Stomach (tissue), 9 donors: ENCODE results near the gene PHYHD1. TPM values are rescaled to one million over a fixed set of nuclear protein-coding genes. Genes with fewer than 3 reads are reported as not detected.
A peak's percentile ranks its signal among the peaks of the same experiment; 100 is the strongest.

Experiments used
- DNase-seq, 2 donors: peaks; one replicate each; pipeline versions ENCODE4 v3.0.0 to v3.0.0-alpha.2; 2013 to 2019
- H3K27ac ChIP-seq, 5 donors: fragments of 200-600 bp in 4 of 5; sonication (generic) in 4 of 5; one replicate each; pipeline ENCODE4 v1.5.1; 2013 to 2019; ENCODE audit warnings: mild to moderate bottlenecking in 1 of 5, moderate library complexity in 1 of 5
- H3K27me3 ChIP-seq, 3 donors: fragments of 200-600 bp; sonication (generic); one replicate each; pipeline ENCODE4 v1.5.1; 2017 to 2019; ENCODE audit warnings: mixed run types in 1 of 3
- H3K36me3 ChIP-seq, 4 donors: fragments of 200-600 bp; sonication (generic); 1 replicate in 3 of 4; 2 replicates in 1 of 4; pipeline ENCODE4 v1.5.1; 2016 to 2019
- H3K4me1 ChIP-seq, 4 donors: fragments of 200-600 bp; sonication (generic); one replicate each; pipeline ENCODE4 v1.5.1; 2016 to 2019
- H3K4me3 ChIP-seq, 4 donors: fragments of 200-600 bp; sonication (generic) in 3 of 4; one replicate each; pipeline ENCODE4 v1.5.1; 2016 to 2019; ENCODE audit warnings: mild to moderate bottlenecking in 1 of 4
- H3K9me3 ChIP-seq, 4 donors: fragments of 200-600 bp; sonication (generic); one replicate each; pipeline ENCODE4 v1.5.1; 2016 to 2019
- EP300 ChIP-seq: sonication (generic); formaldehyde crosslinking; IDR thresholded peaks from one replicate; pipeline ENCODE4 v1.6.1; 2017; ENCODE audit warnings: antibody characterized with exemption
- POLR2A ChIP-seq, 4 donors: fragments of 450-650 bp; IDR thresholded peaks; one replicate each; pipeline ENCODE4 v1.6.1; 2016; ENCODE audit warnings: antibody characterized with exemption in 4 of 4, control low read depth in 2 of 4, mild to moderate bottlenecking in 1 of 4, moderate library complexity in 1 of 4
- POLR2AphosphoS5 ChIP-seq, 3 donors: sonication (generic); formaldehyde crosslinking; IDR thresholded peaks; one replicate each; pipeline ENCODE4 v1.6.1; 2016; ENCODE audit warnings: antibody characterized with exemption in 3 of 3
- WGBS, 5 donors: extraction: QIAGEN DNeasy Blood & Tissue Kit in 3 of 5; methylation state at CpG; one replicate each; pipeline versions ENCODE4 v1.1.5 to v1.1.7; 2013 to 2018; 5-methylcytosine and 5-hydroxymethylcytosine counted together
- intact Hi-C: fragments of 100-400 bp; cut with DNase I; formaldehyde crosslinking; loops from one replicate; pipeline ENCODE4 v1.15.1; 2023; ENCODE audit warnings: low total_unique reads
- polyA plus RNA-seq, 3 donors: library from polyadenylated mRNA; stranded (reverse); fragments of 200-250 nt; gene quantifications; one replicate each; pipeline ENCODE4 v1.2.3, GENCODE V29; 2013
- total RNA-seq, 5 donors: library from RNA; depleted of rRNA; stranded (reverse); fragments of >200 nt; gene quantifications; one replicate each; pipeline versions ENCODE4 v1.1.0 to v1.2.3, GENCODE V29; 2014 to 2016
- TF ChIP-seq, protein P1 (sequence below), 7 experiments: fragments of 450-650 bp in 4 of 7; fragments of 200-600 bp in 3 of 7; sonication (generic) in 3 of 7; IDR thresholded peaks; one replicate each; pipeline ENCODE4 v1.5.1; 2016 to 2019; ENCODE audit warnings: antibody characterized with exemption in 7 of 7, control low read depth in 2 of 7, mild to moderate bottlenecking in 1 of 7
- donor health status: healthy with polysubstance abuse.
- donor health status: Bipolar disorder and iron deficiency.
- donor health status: healthy.

The PHYHD1 gene
- total and polyA plus RNA-seq, 8 donors: 1.4 to 55.8 (median 30.7) TPM

DNA sequence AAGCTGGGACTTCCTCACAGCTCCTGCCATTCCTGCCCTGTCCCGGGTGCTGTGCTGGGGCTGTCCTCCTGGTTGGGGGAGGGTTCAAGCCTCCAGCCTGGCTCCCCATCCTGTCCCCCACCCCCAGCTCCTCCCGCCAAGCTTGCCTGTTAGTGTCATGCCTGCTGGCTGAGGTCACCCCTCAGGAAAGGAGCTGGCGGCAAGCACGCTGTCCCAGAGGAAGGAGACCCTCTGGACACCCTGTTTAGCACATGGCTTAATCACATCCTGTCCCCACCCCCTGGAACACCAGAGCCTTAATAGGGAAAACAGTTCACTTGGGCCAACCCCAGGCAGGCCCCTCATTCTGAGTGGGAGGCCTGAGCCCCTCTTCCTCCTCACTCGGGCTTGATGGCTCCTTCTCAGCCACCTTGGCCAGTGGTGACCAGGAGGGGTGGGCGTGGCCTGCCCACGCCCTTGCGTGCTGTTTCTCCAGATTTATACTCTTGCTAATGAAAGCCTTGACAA lies 9.2 kb upstream of the PHYHD1 start:
- Histone ChIP-seq H3K9me3 (no peaks in the 10 kb centered on the region), H3K4me3 (no peak overlapping the region), H3K36me3 (peaks cover 44 to 85% (median 65%) of the 10 kb centered on the region in 4 donors), H3K27ac (peak overlapping the region; percentile 34 to 81 (median 73)), H3K4me1 (peaks cover 56 to 77% (median 64%) of the 10 kb centered on the region in 4 donors), H3K27me3 (no peaks in the 10 kb centered on the region)
- WGBS, 5 donors: 39 to 54% (median 50%) methylated on average over 8 of the region's 8 CpGs
- peak in 1 of 2 donors; percentile 75 for DNase-seq
- TF ChIP-seq POLR2AphosphoS5 (IDR thresholded peaks at IDR 0.05) (peak in 2 of 3 donors; percentile 38 to 59), POLR2A (IDR thresholded peaks at IDR 0.05) (no peak)
- intact Hi-C loops: no loop called here

DNA sequence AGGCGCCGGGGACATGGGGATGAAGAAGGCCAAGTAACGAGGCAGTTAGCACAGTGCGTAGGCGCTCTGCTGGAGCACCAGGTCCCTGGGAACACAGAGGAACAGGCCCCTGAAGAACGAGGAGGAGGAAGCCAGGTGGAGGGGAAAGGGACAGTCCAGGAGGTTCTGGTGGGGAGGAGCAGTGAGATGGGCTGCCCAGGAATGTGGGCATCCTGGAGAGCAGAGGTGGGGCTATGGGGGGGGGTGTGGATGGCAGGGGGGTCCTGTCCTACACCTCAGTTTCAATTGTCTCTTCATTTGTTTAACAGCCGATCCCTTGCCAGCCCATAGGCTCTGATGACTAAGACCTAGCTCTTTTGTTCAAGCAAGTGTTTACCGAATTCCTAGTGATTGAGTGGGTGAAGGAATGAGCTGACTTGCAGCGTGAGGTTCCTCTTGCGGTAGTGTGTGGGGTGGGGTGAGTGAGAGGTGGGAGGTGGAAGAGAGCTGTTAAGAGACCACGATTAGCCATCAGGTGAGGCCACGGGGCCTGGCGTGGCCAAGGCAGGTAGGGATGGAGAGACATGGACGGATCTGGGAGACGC lies 8.4 kb upstream of the PHYHD1 start:
- Histone ChIP-seq H3K27ac (peak overlapping the region; percentile 47 to 81 (median 73)), H3K9me3 (no peaks in the 10 kb centered on the region), H3K4me1 (peaks cover 62 to 82% (median 70%) of the 10 kb centered on the region in 4 donors), H3K27me3 (no peaks in the 10 kb centered on the region), H3K36me3 (peaks cover 43 to 82% (median 60%) of the 10 kb centered on the region in 4 donors), H3K4me3 (peak overlapping the region in 1 of 4 donors; percentile 13)
- DNase-seq: peak in 1 of 2 donors; percentile 82
- intact Hi-C loops: no loop called here
- TF ChIP-seq POLR2A (IDR thresholded peaks at IDR 0.05) (no peak), POLR2AphosphoS5 (IDR thresholded peaks at IDR 0.05) (peak in 1 of 3 donors; percentile 74), EP300 (no peak)
- TF ChIP-seq, protein P1, sequence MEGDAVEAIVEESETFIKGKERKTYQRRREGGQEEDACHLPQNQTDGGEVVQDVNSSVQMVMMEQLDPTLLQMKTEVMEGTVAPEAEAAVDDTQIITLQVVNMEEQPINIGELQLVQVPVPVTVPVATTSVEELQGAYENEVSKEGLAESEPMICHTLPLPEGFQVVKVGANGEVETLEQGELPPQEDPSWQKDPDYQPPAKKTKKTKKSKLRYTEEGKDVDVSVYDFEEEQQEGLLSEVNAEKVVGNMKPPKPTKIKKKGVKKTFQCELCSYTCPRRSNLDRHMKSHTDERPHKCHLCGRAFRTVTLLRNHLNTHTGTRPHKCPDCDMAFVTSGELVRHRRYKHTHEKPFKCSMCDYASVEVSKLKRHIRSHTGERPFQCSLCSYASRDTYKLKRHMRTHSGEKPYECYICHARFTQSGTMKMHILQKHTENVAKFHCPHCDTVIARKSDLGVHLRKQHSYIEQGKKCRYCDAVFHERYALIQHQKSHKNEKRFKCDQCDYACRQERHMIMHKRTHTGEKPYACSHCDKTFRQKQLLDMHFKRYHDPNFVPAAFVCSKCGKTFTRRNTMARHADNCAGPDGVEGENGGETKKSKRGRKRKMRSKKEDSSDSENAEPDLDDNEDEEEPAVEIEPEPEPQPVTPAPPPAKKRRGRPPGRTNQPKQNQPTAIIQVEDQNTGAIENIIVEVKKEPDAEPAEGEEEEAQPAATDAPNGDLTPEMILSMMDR (IDR thresholded peaks at IDR 0.05): no peak
- 53 to 61% (median 56%) methylated on average over 15 of the region's 15 CpGs for WGBS, 5 donors

DNA sequence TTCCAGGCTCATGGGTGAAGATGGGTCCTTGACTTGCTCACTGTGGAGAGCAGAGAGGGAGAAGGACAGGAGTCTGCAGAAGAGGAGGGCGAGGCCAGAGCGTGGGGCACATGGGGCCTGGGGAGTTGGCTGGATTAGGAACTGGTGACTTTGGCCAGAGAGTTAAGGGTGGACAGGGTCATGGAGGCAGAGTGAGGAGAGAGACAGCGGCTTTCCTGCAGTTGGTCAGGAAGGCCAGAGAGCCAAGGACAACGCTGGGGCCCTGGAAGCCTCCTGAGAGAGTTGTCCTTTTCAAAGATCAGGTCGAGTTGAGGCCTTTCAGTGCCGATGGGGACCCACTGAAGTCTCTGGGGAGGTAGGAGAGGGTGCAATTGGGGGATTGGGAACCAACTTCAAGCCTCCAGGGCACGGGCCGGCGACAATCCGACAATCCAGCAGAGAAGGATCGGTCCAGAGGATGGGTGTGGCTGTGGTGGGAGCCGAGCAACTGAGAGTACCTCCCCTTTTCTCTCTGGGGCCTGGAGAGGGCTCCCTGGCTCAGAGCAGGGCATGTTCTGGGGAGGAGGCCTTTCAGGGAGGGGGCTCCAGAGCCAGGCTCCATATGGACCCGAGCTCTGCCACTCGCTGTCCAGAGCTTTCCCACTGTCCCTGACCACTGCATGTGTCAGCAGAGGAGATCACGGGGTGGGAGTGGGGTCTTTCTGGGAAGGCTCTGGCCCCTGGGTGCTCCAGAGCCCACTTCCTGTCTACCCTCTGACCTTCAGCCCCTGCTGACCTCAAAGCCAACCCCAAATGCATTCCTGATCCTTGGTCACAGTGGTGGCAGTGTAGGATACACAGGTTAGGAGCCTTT lies 7.5 kb upstream of the PHYHD1 start:
- Histone ChIP-seq H3K27ac (peak overlapping the region; percentile 25 to 81 (median 73)), H3K36me3 (peaks cover 34 to 81% (median 60%) of the 10 kb centered on the region in 4 donors), H3K4me1 (peaks cover 64 to 88% (median 72%) of the 10 kb centered on the region in 4 donors), H3K27me3 (no peaks in the 10 kb centered on the region), H3K9me3 (no peaks in the 10 kb centered on the region), H3K4me3 (peak overlapping the region in 1 of 4 donors; percentile 13)
- DNase-seq: peak in 1 of 2 donors; percentile 60
- TF ChIP-seq POLR2AphosphoS5 (IDR thresholded peaks at IDR 0.05) (no peak), EP300 (no peak), POLR2A (IDR thresholded peaks at IDR 0.05) (no peak)
- TF ChIP-seq, protein P1 (IDR thresholded peaks at IDR 0.05): no peak
- 63 to 82% (median 77%) methylated on average over 15 of the region's 15 CpGs for WGBS, 5 donors
- intact Hi-C loops: no loop called here

DNA sequence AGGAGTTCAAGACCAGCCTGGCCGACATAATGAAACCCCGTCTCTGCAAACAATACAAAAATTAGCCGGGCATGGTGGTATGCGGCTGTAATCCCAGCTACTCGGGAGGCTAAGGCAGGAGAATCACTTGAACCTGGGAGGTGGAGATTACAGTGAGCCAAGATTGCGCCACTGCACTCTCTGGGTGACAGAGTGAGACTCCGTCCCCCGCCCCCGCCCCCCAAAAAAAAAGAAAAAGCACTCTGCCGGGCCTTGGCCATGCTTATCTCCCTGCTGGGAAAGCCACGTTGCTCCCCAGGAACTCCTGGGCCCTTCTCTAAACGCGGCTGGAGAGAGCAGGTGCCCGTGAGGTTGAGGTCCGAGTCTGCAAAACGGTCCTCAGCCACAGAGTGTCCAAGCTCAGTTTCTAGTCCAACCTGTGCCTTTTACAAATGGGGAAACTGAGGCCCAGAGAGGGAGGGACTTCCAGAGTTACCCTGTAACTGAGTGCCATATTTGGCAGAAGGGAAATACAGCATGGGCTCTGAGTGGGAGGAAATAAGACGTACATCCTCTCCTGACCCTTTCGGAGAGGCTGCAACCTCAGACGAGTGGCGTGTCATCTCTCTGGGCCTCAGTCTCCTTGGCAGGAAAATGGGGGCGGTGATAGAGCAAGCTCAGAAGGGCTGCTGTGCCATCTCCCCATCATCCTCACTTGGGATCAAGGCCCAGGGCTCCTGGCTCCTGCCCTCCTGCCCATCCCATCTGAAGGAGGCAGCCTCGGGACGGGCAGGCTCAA lies 6.6 kb upstream of the PHYHD1 start:
- Histone ChIP-seq H3K27me3 (no peaks in the 10 kb centered on the region), H3K4me3 (no peak overlapping the region), H3K36me3 (peaks cover 25 to 79% (median 50%) of the 10 kb centered on the region in 4 donors), H3K27ac (peak overlapping the region in 3 of 5 donors; percentile 50 to 80 (median 73)), H3K4me1 (peaks cover 67 to 93% (median 74%) of the 10 kb centered on the region in 4 donors), H3K9me3 (no peaks in the 10 kb centered on the region)
- DNase-seq: no peak
- TF ChIP-seq POLR2AphosphoS5 (IDR thresholded peaks at IDR 0.05): no peak
- no peak for TF ChIP-seq EP300
- no peak for TF ChIP-seq POLR2A (IDR thresholded peaks at IDR 0.05)
- TF ChIP-seq, protein P1 (IDR thresholded peaks at IDR 0.05): no peak
- 65 to 76% (median 74%) methylated on average over 19 to 23 of the region's 23 CpGs for WGBS, 5 donors
- intact Hi-C loops: no loop called here
